Esophagus muscularis mucosa (tissue), 3 donors: ENCODE results near the gene TNK2.

ENCODE experiments used
- POLR2A ChIP-seq: fragments of 450-650 bp; IDR thresholded peaks from one replicate; pipeline ENCODE4 v1.6.1; 2017; ENCODE audit warnings: antibody characterized with exemption, moderate library complexity, mild to moderate bottlenecking, low read depth
- POLR2AphosphoS5 ChIP-seq, 2 donors: sonication (generic); formaldehyde crosslinking; IDR thresholded peaks; one replicate each; pipeline ENCODE4 v1.6.1; 2017; ENCODE audit warnings: antibody characterized with exemption in 2 of 2
- TF ChIP-seq, protein P1 (sequence below), 3 experiments: fragments of 200-600 bp in 2 of 3; fragments of 450-650 bp in 1 of 3; sonication (generic) in 2 of 3; IDR thresholded peaks; one replicate each; pipeline ENCODE4 v1.5.1; 2017 to 2019; ENCODE audit warnings: antibody characterized with exemption in 3 of 3, mild to moderate bottlenecking in 2 of 3, moderate library complexity in 1 of 3

DNA sequence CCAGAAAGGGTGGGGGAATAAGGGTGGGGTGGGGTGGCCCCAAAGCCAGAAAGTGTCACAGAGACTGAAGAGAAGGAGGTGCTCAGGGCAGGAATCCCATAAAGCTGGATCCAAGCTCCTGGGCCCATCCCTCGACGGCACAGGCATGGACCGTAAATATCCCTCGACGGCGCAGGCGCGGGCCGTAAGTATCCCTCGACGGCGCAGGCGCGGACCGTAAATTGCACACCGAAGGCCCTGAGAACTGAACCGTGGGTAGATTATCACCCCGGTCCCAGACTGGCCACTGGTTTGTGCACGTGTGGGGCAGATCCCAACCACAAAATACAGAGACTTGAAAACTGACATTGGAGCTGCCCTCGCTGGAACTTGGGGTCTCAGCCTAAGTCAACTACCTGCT is 55.3 kb downstream of the TNK2 start:
- TF ChIP-seq, protein P1, sequence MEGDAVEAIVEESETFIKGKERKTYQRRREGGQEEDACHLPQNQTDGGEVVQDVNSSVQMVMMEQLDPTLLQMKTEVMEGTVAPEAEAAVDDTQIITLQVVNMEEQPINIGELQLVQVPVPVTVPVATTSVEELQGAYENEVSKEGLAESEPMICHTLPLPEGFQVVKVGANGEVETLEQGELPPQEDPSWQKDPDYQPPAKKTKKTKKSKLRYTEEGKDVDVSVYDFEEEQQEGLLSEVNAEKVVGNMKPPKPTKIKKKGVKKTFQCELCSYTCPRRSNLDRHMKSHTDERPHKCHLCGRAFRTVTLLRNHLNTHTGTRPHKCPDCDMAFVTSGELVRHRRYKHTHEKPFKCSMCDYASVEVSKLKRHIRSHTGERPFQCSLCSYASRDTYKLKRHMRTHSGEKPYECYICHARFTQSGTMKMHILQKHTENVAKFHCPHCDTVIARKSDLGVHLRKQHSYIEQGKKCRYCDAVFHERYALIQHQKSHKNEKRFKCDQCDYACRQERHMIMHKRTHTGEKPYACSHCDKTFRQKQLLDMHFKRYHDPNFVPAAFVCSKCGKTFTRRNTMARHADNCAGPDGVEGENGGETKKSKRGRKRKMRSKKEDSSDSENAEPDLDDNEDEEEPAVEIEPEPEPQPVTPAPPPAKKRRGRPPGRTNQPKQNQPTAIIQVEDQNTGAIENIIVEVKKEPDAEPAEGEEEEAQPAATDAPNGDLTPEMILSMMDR (IDR thresholded peaks at IDR 0.05) = no peak
- TF ChIP-seq POLR2AphosphoS5 (IDR thresholded peaks at IDR 0.05) (no peak), POLR2A (no peak)
